Right lobe of liver (tissue), 6 donors: ENCODE data around the gene ZNF692. TPM values are rescaled to one million over a fixed set of nuclear protein-coding genes. Genes with fewer than 3 reads are reported as not detected.

ENCODE experiments used
- ATAC-seq, 4 donors: fragments of 200-7000 bp; cut with Tn5 transposase; one replicate each; pipeline ENCODE4 v1.9.1; 2020; ENCODE audit warnings: mild to moderate bottlenecking in 4 of 4, moderate library complexity in 4 of 4
- DNase-seq, 3 donors: peaks; one replicate each; pipeline ENCODE4 v3.0.0-alpha.2; 2020
- H3K27ac ChIP-seq, 3 donors: fragments of 200-600 bp; one replicate each; pipeline ENCODE4 v1.8.0; 2022
- H3K27me3 ChIP-seq, 2 donors: fragments of 200-600 bp; one replicate each; pipeline ENCODE4 v1.8.0; 2022
- H3K36me3 ChIP-seq, 4 donors: fragments of 200-600 bp; sonication (generic) in 1 of 4; one replicate each; pipeline versions ENCODE4 v1.5.1 to v1.8.0; 2017 to 2022; ENCODE audit warnings: control low read depth in 1 of 4
- H3K4me1 ChIP-seq, 4 donors: fragments of 200-600 bp; sonication (generic) in 1 of 4; one replicate each; pipeline versions ENCODE4 v1.5.1 to v1.8.0; 2017 to 2022; ENCODE audit warnings: control low read depth in 1 of 4
- H3K4me3 ChIP-seq, 3 donors: fragments of 200-600 bp; one replicate each; pipeline ENCODE4 v1.8.0; 2022
- H3K9me3 ChIP-seq, 4 donors: fragments of 200-600 bp; sonication (generic) in 1 of 4; one replicate each; pipeline versions ENCODE4 v1.5.1 to v1.8.0; 2017 to 2022; ENCODE audit warnings: control low read depth in 1 of 4
- CTCF ChIP-seq, 4 donors: fragments of 200-600 bp in 3 of 4; fragments of 450-650 bp in 1 of 4; IDR thresholded peaks; one replicate each; pipeline versions ENCODE4 v1.5.1 to v1.8.0; 2016 to 2022; ENCODE audit warnings: antibody characterized with exemption in 4 of 4, mild to moderate bottlenecking in 2 of 4
- POLR2A ChIP-seq: fragments of 450-650 bp; IDR thresholded peaks from one replicate; pipeline ENCODE4 v1.6.1; 2017; ENCODE audit warnings: antibody characterized with exemption, mild to moderate bottlenecking
- WGBS: methylation state at CpG from one replicate; pipeline ENCODE4 v1.1.6; 2018; ENCODE audit warnings: low coverage, low lambda C conversion rate; ENCODE audit not compliant: insufficient coverage; ENCODE audit errors: missing lambda C conversion rate; 5-methylcytosine and 5-hydroxymethylcytosine counted together
- intact Hi-C, 2 donors: fragments of 100-400 bp; cut with DNase I; formaldehyde crosslinking; loops; one replicate each; pipeline versions ENCODE4 v1.11.2 to v1.14.1; 2022
- total RNA-seq, 6 experiments: library from RNA; depleted of rRNA in 2 of 6; stranded (reverse); fragments of >200 nt in 2 of 6; fragmentation: NEBNext Ultra II Directional in 3 of 6; extraction: Animal tissue kit (Norgen Biotek cat#: 25700) in 3 of 6; gene quantifications; one replicate each; pipeline versions ENCODE4 v1.1.0 to v1.2.4, GENCODE V29; 2016 to 2023
- donor health status: DM: no; HTN: yes; CAD: no.
- donor health status: DM: no; HTN: no; CAD: no.
- donor health status: DM: no; HTN: no; CAD: no.
- donor health status: DM: no; HTN: yes; CAD: no.
- donor health status: DM: no; HTN: yes; CAD: no.

The ZNF692 gene
- total RNA-seq, 6 experiments from 2014 or later: 12.2 to 18.3 (median 16.7) TPM

- Histone ChIP-seq H3K36me3 (no peaks in the 10 kb centered on the region), H3K27ac (no peak overlapping the region), H3K9me3 (no peaks in the 10 kb centered on the region), H3K4me3 (no peak overlapping the region), H3K27me3 (no peaks in the 10 kb centered on the region), H3K4me1 (no peaks in the 10 kb centered on the region)
- TF ChIP-seq POLR2A: no peak
- no peak for TF ChIP-seq CTCF (IDR thresholded peaks at IDR 0.05)
- intact Hi-C loops: no loop called here
- WGBS: 58% methylated on average over 2 of the region's 9 CpGs
- DNase-seq (no peak), ATAC-seq (no peak)
These were observed 38.8 kb upstream of the ZNF692 start for GRCh38 chr1:248897412-248898337.

GRCh38 chr1:248894837-248895236 is 36.0 kb upstream of the ZNF692 start:
- Histone ChIP-seq H3K9me3 (no peaks in the 10 kb centered on the region), H3K36me3 (no peaks in the 10 kb centered on the region), H3K27me3 (no peaks in the 10 kb centered on the region), H3K4me3 (no peak overlapping the region), H3K4me1 (no peaks in the 10 kb centered on the region), H3K27ac (no peak overlapping the region)
- no peak for ATAC-seq
- DNase-seq: no peak
- TF ChIP-seq CTCF (IDR thresholded peaks at IDR 0.05) (no peak), POLR2A (no peak)
- intact Hi-C loops: no loop called here

- ATAC-seq (no peak), DNase-seq (no peak)
- H3K4me3 ChIP-seq: no peak overlapping the region
- no peaks in the 10 kb centered on the region for H3K27me3 ChIP-seq
- TF ChIP-seq POLR2A: no peak
- TF ChIP-seq CTCF (IDR thresholded peaks at IDR 0.05): no peak
- H3K4me1 ChIP-seq: no peaks in the 10 kb centered on the region
- WGBS: 63% methylated on average over 1 of the region's 1 CpG
- no peaks in the 10 kb centered on the region for H3K9me3 ChIP-seq
- intact Hi-C loops: no loop called here
- H3K36me3 ChIP-seq: no peaks in the 10 kb centered on the region
- H3K27ac ChIP-seq: no peak overlapping the region
These were observed 33.7 kb upstream of the ZNF692 start for GRCh38 chr1:248892590-248892989.

- Histone ChIP-seq H3K4me3 (no peak overlapping the region), H3K4me1 (no peaks in the 10 kb centered on the region), H3K36me3 (no peaks in the 10 kb centered on the region), H3K27ac (no peak overlapping the region), H3K9me3 (no peaks in the 10 kb centered on the region), H3K27me3 (no peaks in the 10 kb centered on the region)
- no peak for TF ChIP-seq POLR2A
- TF ChIP-seq CTCF (IDR thresholded peaks at IDR 0.05): no peak
- WGBS: 73% methylated on average over 2 of the region's 2 CpGs
- intact Hi-C loops: no loop called here
- ATAC-seq (no peak), DNase-seq (no peak)
These were observed 32.9 kb upstream of the ZNF692 start for GRCh38 chr1:248891758-248892157.
